Amniotic stem cell (primary cell): ENCODE data around the gene NAGK.
"Not testable (repeated sequence)": the region's sequence is repeated elsewhere in the genome, so short reads cannot be mapped to it uniquely, and the experiment has no call there.

ENCODE experiments used
- DNase-seq: peaks from one replicate; lab custom pipeline; 2025; lab: John Stamatoyannopoulos, UW

The NAGK gene

DNA sequence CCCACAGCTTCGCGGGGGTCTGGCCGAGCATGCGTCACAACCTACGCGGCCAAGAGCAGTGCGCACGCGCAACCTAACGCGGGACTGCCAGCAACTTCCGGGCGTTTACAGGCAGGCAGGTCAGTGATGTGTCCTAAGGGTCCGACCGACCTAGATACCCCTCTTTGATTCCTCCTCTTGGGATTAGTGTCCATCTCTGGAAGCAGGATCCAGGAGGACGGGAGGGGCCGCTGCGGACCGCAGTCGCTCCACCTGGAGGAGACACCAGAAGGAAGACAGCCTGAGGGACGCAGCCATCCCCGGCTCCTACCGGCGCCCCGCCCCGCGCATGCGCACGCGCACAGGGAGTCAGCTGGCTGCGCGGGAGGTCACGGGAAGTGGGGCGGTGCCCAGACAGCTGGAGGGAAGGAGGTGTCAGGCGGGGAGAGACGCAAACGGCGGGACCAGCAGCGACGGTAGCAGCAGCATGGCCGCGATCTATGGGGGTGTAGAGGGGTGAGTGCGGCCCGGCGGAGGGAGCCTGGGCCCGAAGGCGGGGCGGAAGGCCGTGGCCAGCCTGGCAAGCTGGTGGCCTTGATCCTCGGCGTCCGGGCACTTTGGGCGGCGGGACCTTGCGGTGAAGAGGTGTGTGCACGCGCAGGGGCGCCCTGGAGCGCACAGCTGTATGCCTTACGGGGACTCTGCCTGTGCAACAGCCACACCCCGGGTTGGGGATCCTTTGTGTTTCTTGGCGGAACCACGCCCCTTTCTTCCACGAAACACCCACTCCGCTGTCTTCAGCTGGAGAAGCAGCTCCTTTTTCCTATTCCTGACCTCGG, at the start of gene NAGK:
Gene NAGK (plus strand): TSS at position 431 of the 818 bp plus-strand sequence. CDS start 36 bp downstream, at position 467.
- peak; percentile 69 for DNase-seq

GRCh38 chr2:71019989-71020388, 48.5 kb upstream of the NAGK start:
- not testable (repeated sequence) for DNase-seq

GRCh38 chr2:71021394-71021793, 47.1 kb upstream of the NAGK start:
- not testable (repeated sequence) for DNase-seq

GRCh38 chr2:71023553-71024243, 44.8 kb upstream of the NAGK start:
- DNase-seq, result not testable (repeated sequence)

DNA sequence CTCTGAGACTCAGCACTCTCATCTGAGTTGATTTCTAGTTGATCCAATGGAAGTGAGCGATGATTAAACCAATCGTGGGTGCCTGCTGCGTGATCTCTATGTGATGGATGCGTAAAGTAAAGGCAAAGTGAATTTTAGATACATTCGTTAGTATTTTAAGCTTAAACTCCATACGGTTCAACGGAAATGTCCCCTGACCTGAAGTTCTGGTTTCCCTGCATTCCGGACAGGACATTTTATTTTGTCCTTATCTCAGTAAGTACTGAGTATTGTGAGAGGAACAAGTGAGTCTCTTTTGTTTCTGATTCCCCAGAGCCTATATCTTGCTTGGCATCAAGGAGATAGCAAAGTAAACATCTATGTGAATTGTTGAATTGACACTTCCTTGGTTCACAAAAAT, 32.2 kb upstream of the NAGK start:
- DNase-seq, result not testable (repeated sequence)

DNA sequence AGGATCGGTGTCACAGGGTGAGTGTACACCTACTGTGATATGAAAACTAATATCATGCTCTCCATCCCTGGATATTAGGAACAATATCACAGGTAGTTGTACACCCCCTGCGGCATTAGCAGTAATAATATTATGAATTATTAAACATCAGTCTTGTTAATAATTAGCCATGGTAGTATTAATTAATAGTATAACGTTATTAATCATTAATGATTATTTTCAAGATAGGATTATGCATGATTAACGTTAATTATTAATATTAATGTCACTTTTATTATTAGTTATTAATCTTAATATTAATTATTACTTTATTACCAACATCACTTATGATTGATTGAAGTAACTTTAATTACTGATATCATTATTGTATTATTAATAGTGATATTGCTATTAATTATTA, 26.2 kb upstream of the NAGK start:
- DNase-seq, result no peak

DNA sequence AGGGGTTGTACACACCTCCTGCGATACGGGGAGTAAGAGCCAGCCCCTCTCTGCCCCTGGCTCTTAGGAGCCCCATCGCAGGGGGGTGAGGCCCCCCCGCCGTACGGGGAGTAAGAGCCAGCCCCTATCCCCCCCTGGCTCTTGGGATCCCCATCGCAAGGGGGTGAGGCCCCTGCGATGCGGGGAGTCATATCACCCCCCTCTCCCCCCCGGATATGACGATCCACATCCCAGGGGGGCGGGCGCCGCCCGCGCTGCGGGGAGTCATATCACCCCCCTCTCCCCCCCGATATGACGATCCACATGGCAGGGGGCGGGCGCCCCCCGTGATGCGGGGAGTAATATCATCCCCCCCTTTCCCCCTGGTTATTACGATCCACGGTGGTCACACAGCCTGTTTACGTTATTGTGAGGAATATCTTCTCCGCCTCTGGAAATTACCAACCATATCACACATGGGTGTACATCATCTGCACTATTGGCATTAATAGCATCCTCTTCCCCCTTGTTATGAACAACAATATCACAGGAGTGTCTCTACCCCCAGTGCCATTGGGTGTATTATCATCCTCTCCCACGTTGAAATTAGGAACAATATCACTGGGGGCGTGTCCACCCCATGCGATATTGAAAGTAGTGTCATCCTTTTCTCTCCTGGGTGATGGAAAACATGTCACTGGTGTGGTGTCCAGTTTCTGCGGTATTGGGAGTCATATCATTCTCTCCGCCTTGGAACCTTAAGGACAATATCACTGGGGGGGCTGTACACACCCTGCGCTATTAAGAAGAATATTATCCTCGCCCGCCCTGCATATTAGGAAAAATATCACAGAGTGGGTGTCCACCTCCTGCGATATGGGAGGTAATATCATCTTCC, 24.7 kb upstream of the NAGK start:
- DNase-seq, result no peak

- DNase-seq, result no peak
Measured at GRCh38 chr2:71045151-71045550, 23.3 kb upstream of the NAGK start.

GRCh38 chr2:71045865-71046548, 22.4 kb upstream of the NAGK start:
- no peak for DNase-seq

- no peak for DNase-seq
Measured at GRCh38 chr2:71048096-71048495, 20.4 kb upstream of the NAGK start.

- DNase-seq, result not testable (repeated sequence)
Measured at GRCh38 chr2:71049704-71050360, 18.6 kb upstream of the NAGK start.

- DNase-seq, result not testable (repeated sequence)
Measured at GRCh38 chr2:71055206-71055740, 13.2 kb upstream of the NAGK start.

DNA sequence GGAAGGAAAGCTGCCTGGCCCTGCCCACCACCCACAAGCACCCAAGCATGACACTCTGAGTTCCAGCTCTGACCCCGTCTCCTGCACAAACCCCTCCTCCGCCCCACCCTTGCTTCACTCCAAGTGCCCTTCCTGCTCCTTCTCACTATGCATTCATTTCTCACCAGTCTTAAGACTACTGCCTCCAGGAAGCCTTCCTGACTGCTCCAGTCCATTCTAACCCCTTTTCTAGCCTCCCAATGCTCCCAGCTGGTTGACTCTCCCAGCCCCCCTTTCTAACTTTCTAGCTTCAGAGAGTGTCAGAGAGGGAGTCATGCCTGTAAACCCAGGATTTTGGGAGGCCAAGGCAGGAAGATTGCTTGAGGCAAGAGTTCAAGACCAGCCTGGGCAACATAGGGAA, 8.2 kb upstream of the NAGK start:
- DNase-seq, result no peak

DNA sequence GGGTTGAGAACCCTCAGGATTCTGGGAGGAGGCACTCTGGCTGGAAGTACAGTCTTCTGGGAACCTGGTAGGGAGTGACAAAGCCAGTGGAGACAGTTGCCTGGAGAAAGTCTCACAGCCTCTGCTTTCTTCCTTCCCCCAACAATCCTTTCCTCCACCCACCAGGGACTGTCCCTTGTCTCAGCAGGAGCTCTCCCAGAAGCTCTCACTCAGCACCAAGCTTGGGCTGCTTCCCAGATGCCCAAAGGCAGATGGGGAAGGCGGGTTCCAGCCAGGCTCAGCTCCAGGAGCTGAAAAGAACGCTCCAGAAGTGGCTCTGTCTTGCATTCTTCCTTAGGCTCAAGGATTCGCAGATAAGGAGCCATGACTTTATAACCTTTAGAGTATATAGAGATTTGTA, 7.6 kb upstream of the NAGK start:
- DNase-seq, result no peak

- DNase-seq, result no peak
Measured at GRCh38 chr2:71063216-71063615, 5.2 kb upstream of the NAGK start.

DNA sequence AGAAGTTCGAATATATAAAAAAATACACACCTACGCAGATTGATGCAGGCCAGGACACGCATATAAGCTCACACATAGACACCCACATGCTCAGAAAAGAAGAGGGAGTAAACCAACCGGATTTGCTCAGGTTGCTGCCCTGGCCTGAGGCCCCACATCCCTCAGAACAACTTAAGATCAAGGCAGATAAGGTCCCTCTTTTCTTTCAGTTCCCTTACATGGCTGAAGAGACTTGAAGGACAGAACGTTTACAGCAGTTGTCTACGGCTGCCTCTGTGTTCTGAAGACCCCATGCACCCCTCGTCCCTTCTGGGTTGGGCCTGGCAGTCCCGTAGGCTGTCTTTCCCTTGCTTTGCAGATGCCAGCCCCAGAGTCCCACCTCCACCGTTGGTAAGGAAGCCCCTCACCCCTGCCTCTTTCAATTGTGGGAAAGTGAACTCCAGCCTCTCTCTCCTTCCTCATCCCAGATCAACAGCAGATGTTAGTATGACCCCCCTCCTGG, 4.3 kb upstream of the NAGK start:
- no peak for DNase-seq

DNA sequence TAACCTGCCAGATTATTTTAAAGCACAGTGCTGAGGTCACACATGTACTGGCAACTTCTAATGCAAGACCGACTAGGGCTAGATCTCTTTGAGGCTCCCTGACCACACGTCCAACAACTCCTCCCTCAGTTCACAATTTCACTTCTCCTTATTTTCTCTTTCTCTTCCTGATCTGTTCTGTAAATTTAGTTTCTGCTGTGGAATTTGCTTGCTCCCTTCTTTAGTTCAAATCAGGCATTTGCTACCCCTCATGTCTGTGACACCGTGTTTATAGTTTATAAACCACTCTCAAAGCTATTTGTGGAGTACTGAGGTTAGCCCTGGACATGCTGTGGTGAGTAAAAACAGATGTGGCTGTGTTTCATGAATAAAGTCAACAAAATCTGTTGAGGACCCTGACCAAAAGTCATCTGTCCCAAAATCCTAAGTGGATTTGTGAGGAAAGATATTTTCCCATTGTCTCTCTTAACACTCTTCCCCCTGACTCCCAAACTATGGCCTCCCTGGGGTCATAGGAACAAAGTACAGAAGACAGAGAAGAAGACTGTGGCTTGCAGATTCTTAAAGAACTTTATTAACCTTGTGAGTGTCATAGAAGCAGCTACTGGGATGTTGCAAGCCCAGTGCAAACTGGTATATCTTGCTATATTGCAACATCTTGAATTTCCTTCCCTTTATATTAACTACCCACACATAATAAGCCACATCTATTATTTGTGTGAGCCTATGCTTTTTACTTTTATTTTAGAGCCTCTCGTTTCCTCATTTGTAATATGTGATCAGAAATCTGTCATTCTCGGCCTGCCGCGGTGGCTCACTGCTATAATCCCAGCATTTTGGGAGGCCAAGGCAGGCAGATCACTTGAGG, 3.5 kb upstream of the NAGK start:
- DNase-seq, result no peak

DNA sequence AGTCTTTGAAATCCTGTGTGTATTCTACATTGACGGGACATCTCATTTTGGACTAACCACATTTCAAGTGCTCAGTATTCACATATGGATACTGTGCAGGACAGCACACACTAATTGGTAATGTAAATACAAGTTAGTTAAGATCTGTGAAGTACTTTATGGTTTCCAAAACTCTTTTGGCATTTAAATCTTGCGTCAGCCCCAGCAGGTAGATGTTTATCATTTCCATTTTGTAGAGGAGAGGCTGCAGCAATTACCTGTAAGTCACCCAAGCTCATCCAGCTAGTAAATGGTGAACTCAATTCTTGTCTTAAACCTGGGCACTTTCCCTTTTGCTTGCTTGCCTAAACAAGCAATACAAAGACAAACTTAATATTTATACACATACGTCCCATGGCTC, 1.6 kb upstream of the NAGK start:
- no peak for DNase-seq

GRCh38 chr2:71067567-71068217, 756 bp upstream of the NAGK start:
- DNase-seq, result no peak
